Activated T-cell treated with anti-CD3 and anti-CD28 coated beads for 1 hour (primary cell): Measurements from ENCODE around the gene CTBP2.

ENCODE experiments used
- DNase-seq: peaks from one replicate; pipeline ENCODE4 v3.0.0-alpha.2; 2020; ENCODE audit warnings: low read depth

Gene CTBP2

GRCh38 chr10:125043841-125044658 is 116.3 kb downstream of the CTBP2 start:
- DNase-seq = no peak

DNA sequence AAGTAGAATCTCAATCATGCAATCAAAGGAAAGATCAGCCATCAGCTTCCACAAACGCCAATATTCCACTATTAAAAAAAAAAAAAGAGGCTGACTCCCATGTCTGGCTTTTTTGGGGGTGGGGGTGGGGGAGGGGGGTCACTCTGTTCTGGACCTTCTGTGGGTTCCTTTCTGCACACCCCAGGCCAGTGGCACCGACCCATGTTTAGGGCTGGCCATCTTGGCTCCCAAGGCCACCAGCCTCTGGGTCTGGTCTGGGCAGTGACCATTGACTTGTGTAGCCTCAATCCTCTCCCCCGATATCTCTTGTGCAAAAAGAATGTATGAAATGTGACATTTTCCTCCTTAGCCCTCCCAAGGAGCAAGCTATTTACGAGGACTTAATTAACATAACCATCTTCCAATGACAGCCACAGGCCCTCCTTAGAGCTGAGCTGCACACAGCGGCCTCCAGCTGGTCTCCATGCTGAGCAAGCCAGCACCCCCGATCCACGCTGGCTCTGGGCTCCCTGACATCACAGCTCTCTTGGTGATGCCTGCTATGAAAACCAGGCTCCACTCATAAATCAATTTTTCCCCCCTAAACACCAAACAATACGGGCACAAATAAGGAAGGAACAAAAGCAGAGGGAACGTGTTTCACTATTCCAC is 118.4 kb downstream of the CTBP2 start:
- no peak for DNase-seq

- DNase-seq = no peak
Observed at GRCh38 chr10:125039354-125039769, 121.0 kb downstream of the CTBP2 start.

DNA sequence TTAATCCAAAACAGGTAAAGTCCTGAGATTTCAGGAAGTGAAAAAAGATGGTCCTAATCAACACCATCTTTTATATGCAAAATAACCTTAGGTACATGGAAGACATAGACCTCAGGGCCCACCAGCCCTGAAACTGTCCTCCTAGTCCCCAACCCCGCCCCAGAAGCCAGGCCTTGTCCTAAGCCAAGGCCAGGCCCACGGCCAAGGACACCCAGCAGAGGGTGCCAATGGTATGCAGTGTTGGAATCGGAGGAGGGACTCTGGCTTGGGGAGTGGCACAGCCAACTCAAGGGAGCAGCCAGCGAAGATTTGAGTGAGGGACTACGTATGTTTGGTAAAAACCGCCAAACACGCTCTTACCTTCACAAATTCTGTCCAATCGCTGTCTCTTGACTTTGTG is 121.7 kb downstream of the CTBP2 start:
- no peak for DNase-seq

- no peak for DNase-seq
Observed at GRCh38 chr10:125037145-125037877, 123.1 kb downstream of the CTBP2 start.

- DNase-seq = no peak
Observed at GRCh38 chr10:125035588-125036295, 124.6 kb downstream of the CTBP2 start.

GRCh38 chr10:125035136-125035535 is 125.2 kb downstream of the CTBP2 start:
- no peak for DNase-seq

- DNase-seq = no peak
Observed at GRCh38 chr10:125034675-125035074, 125.7 kb downstream of the CTBP2 start.

DNA sequence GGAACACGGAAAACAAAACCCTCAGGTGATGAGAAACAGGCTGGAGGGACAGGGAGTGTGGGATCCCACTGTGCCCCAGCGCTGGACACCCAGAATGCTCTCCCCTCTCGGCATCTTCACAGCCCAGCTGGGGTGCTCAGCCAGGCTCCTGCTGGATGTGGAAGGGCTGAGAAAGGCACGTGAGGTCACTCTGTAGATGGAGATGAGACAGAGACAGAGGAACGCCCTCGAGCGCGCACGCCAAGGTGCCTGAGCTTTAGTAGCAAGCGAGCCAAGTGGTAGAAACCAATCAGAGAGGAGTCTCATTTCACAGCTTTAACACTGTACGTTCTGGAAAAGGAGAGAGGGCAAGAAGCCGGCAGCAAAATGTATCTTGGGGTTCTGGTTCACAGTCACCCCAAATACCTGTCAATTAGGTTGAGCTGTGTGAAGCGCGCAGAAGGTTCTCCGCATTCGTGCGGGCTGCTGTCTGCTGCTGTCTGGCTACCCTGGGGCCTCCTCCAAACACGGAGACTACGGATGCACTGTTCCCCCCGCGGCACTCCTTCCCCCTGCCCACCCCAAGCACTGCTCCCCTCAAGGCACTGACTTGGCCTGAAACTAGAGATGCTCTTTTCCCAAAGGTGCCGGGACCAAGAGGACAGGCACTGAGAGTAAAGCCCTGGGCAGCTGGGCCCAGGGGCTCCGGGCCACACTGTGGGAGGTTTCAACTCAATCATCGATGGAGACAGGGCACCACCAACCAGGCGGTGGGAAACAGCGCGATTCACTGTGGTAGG is 127.0 kb downstream of the CTBP2 start:
- no peak for DNase-seq

- no peak for DNase-seq
Observed at GRCh38 chr10:125032474-125033020, 127.8 kb downstream of the CTBP2 start.

- DNase-seq = no peak
Observed at GRCh38 chr10:125030567-125031197, 129.7 kb downstream of the CTBP2 start.

DNA sequence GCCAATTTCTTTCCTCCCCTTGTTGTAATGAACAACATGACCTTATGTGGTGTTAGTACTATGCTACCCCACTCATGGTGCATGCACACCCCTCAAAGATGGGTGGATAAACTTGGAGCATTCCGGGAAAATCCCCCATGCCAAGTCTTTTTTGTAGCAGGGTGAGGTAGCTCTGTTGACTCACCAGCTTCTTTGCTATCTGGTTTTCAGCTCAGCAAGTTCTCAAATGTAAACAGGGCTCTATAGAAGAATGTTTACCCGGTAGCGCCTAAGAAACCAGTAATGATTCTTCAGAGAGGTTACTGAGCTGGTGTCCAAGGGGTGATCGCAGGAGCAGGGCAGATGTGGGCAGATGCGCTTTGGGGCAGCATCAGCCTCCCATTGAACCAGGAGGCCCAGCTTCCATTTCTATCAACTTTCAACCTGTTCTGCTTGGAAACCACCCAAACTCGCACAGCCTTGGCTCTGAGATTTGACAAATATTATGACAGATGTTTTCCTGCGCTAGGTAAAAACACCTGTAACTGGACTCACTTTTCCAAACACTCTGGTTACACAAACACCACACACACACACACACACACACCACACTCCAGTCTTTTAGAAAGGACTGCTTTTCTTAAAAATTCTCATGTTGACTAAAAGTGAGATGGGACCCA is 130.7 kb downstream of the CTBP2 start:
- no peak for DNase-seq

GRCh38 chr10:125027871-125028869 is 132.2 kb downstream of the CTBP2 start:
- DNase-seq = no peak

DNA sequence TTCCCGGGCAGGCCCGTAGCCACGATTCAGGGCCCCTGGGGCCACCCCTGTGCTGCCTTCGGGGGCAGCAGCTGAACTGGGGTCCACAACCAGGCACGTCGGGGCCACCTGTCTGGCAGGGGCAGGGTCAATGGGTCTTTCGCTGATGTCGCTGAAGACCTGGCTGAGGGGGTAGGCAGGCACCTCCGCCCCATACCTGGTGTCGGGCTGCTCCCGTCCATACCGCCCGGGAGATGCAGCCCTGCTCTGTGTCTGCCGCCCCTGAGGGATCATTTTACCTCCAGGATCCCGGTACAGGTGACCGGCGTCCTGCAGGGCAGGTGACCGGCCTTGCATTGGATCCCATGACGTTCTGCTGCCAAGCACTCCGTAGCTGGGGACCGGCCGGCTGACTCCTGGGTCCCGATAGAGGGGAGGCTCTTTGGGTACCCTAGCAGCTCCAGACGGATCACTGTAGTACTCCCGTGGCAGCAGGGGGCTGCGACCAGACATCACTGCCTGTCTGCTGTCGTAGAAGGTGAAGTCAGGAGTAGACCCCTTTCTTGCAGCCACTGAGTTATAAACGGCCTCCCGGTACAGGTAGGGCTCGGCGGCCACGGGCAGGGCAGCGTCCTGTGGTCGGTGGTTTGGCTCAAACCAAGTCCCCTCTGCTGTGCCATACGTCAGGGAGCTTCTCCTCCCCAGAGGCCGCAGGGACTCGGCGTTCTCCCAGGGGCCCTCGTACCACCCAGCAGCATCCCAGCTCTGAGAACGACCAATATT is 133.2 kb downstream of the CTBP2 start:
- DNase-seq = no peak

DNA sequence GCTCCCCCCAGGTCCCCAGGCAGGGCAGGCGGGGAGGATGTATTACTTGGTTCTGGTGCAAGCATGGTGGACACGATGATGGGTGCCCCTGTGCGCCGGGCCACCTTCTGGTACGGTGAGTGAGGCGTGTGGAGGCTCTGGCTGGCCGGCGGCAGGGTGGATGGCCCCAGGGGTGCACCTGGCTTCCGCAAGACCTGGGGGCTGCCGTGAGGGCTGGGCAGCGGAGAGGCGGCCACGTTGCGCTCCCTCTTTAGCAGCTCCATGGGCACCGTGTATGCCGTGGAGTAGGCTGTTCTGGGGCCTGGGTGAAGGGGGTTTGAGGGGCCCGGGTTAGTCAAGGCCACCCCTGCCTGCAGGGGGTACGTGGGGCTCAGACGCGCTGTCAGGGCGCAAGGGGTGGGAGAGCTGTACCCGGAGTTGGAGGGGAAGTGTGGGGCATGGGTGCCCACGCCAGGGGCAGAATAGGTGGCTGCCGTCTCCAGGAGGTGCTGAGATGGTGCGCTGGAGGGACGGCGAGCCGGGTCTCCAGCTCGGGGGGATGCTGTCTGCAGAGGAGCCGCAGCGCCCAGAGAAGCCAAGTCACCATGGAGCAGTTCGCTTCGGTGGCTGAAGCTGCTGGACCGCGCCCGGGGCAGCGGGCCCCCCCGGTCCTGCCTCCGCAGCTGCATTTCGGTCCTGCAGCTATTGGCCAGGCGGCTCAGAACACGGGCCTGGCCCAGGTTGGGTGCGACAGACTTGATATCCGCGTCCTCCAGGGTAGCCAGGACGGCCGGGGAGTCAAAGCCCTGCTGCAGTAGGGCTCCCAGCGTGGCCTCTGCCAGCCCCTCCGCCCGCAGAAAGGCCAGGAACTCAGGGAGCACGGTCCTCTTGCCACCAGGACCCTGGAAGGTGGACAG is 134.1 kb downstream of the CTBP2 start:
- no peak for DNase-seq

GRCh38 chr10:125025341-125025740 is 135.0 kb downstream of the CTBP2 start:
- no peak for DNase-seq
